Gastrocnemius medialis (tissue), 4 donors: ENCODE data around the gene ZNF622. TPM values are rescaled to one million over a fixed set of nuclear protein-coding genes. Genes with fewer than 3 reads are reported as not detected.

Experiments
- ATAC-seq, 2 donors: fragments of 150-250 bp; one replicate each; pipeline ENCODE4 v1.9.1; 2016
- DNase-seq, 2 donors: peaks; one replicate each; pipeline ENCODE4 v3.0.0-alpha.2; 2019
- H3K27ac ChIP-seq, 4 donors: fragments of 200-600 bp; sonication (generic); 1 replicate in 1 of 4; 2 replicates in 3 of 4; pipeline ENCODE4 v1.5.1; 2016 to 2018; ENCODE audit warnings: mild to moderate bottlenecking in 2 of 4, moderate library complexity in 1 of 4
- H3K27me3 ChIP-seq, 3 donors: fragments of 200-600 bp; sonication (generic) in 2 of 3; 1 replicate in 1 of 3; 2 replicates in 2 of 3; pipeline versions ENCODE4 v1.5.1 to v1.6.0; 2016 to 2019; ENCODE audit warnings: mild to moderate bottlenecking in 1 of 3, moderate library complexity in 1 of 3
- H3K36me3 ChIP-seq, 2 donors: fragments of 200-600 bp; sonication (generic) in 1 of 2; one replicate each; pipeline ENCODE4 v1.5.1; 2017 to 2018
- H3K4me1 ChIP-seq, 2 donors: fragments of 200-600 bp; sonication (generic) in 1 of 2; one replicate each; pipeline ENCODE4 v1.5.1; 2016 to 2017; ENCODE audit warnings: mild to moderate bottlenecking in 2 of 2
- H3K4me3 ChIP-seq, 4 donors: fragments of 200-600 bp; sonication (generic) in 3 of 4; 1 replicate in 1 of 4; 2 replicates in 3 of 4; pipeline ENCODE4 v1.5.1; 2016 to 2019; ENCODE audit warnings: mild to moderate bottlenecking in 2 of 4
- H3K9me3 ChIP-seq, 3 donors: fragments of 200-600 bp; sonication (generic) in 2 of 3; 1 replicate in 1 of 3; 2 replicates in 2 of 3; pipeline ENCODE4 v1.5.1; 2016 to 2019
- POLR2A ChIP-seq, 2 donors: fragments of 450-650 bp; IDR thresholded peaks; one replicate each; pipeline ENCODE4 v1.6.1; 2017; ENCODE audit warnings: antibody characterized with exemption in 2 of 2, mild to moderate bottlenecking in 2 of 2, moderate library complexity in 2 of 2
- in situ Hi-C, 4 donors: fragments of 200-750 bp; cut with MboI; loops; one replicate each; pipeline versions ENCODE4 v1.15.0 to v1.8.0; 2017; ENCODE audit warnings: low sequenced_read_pairs in 4 of 4
- intact Hi-C: fragments of 100-400 bp; cut with DNase I; formaldehyde crosslinking; loops from one replicate; pipeline ENCODE4 v1.15.1; 2023; ENCODE audit warnings: low total_unique reads
- total RNA-seq, 4 donors: library from RNA; depleted of rRNA; stranded (reverse); fragments of >200 nt; gene quantifications; one replicate each; pipeline versions ENCODE4 v1.1.0 to v1.2.3, GENCODE V29; 2016
- TF ChIP-seq, protein P1 (sequence below), 5 experiments: fragments of 450-650 bp in 3 of 5; fragments of 200-600 bp in 2 of 5; sonication (generic) in 2 of 5; IDR thresholded peaks in 4 of 5; conservative IDR thresholded peaks in 1 of 5; 1 replicate in 4 of 5; 2 replicates in 1 of 5; pipeline ENCODE4 v1.5.1; 2016 to 2019; ENCODE audit warnings: antibody characterized with exemption in 5 of 5, mild to moderate bottlenecking in 3 of 5, moderate library complexity in 3 of 5

Gene ZNF622
- total RNA-seq, 4 donors from 2014 or later, result 44.8 to 150 (median 75.1) TPM

DNA sequence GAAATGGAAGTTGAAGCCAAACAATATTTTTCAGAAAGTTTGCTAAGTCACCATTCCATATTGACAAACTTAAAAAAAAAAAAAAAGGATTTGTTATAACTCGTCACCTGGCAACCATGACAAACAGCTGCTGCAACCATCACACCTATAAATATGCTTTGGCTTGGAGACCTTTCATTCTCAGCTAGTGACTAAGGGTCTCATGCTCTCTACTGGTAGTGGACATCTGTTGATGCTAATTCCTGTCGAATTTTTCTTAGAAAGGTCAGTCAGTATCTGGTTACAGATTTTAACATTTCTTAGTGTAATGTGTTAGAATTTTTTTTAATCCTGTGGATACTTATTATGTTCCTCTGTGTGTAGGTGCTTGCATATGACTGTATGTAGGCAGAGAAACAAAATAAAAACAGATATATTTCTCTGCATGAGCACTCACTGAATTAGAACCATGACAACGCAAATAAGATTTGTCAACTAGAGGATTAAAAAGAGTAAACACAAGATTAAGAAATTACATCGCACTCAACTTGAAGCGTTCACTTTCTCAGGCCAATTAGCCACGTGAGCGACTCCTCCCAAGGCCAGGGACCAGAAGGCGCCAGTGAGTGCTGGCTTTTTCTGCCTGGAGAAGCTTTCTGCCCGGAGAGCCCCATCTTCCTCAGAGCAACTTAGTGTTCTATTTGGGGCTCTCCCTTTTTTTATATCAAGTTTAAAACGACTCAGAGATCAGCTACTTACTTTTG lies 27.0 kb upstream of the ZNF622 start:
- no peaks in the 10 kb centered on the region for H3K9me3 ChIP-seq

GRCh38 chr5:16490911-16491310 lies 25.3 kb upstream of the ZNF622 start:
- TF ChIP-seq POLR2A (IDR thresholded peaks at IDR 0.05), result no peak
- TF ChIP-seq, protein P1, sequence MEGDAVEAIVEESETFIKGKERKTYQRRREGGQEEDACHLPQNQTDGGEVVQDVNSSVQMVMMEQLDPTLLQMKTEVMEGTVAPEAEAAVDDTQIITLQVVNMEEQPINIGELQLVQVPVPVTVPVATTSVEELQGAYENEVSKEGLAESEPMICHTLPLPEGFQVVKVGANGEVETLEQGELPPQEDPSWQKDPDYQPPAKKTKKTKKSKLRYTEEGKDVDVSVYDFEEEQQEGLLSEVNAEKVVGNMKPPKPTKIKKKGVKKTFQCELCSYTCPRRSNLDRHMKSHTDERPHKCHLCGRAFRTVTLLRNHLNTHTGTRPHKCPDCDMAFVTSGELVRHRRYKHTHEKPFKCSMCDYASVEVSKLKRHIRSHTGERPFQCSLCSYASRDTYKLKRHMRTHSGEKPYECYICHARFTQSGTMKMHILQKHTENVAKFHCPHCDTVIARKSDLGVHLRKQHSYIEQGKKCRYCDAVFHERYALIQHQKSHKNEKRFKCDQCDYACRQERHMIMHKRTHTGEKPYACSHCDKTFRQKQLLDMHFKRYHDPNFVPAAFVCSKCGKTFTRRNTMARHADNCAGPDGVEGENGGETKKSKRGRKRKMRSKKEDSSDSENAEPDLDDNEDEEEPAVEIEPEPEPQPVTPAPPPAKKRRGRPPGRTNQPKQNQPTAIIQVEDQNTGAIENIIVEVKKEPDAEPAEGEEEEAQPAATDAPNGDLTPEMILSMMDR (IDR thresholded peaks at IDR 0.05 in 4 of 5, conservative IDR thresholded peaks at IDR 0.05 in 1 of 5), result no peak
- ATAC-seq (no peak), DNase-seq (no peak)
- peaks cover 67 to 79% of the 10 kb centered on the region in 2 donors for H3K4me1 ChIP-seq
- peaks cover 0 to 5% of the 10 kb centered on the region in 2 donors for H3K36me3 ChIP-seq
- H3K9me3 ChIP-seq, result no peaks in the 10 kb centered on the region
- intact Hi-C loops (loop anchor here (5.0 kb wide), 1 partner anchor 286 kb away; no protein-coding TSS in a partner anchor), in situ Hi-C loops (loop anchor here in 1 of 4 donors (25.0 kb wide), 1 partner anchor 296 kb away; no protein-coding TSS in a partner anchor)
- H3K27ac ChIP-seq, result peak overlapping the region; percentile 90 to 99 (median 96)
- no peaks in the 10 kb centered on the region for H3K27me3 ChIP-seq
- peak overlapping the region; percentile 2 to 40 (median 27) for H3K4me3 ChIP-seq

More for the DNA sequence above, 27.0 kb upstream of the ZNF622 start:
- Histone ChIP-seq H3K36me3 (peaks cover 0 to 3% of the 10 kb centered on the region in 2 donors), H3K4me1 (peaks cover 62 to 79% of the 10 kb centered on the region in 2 donors), H3K27me3 (no peaks in the 10 kb centered on the region), H3K27ac (peak overlapping the region; percentile 90 to 99 (median 96)), H3K4me3 (peak overlapping the region in 3 of 4 donors; percentile 27 to 45 (median 42))
- TF ChIP-seq, protein P1 (IDR thresholded peaks at IDR 0.05 in 4 of 5, conservative IDR thresholded peaks at IDR 0.05 in 1 of 5), result no peak
- TF ChIP-seq POLR2A (IDR thresholded peaks at IDR 0.05), result peak; percentile 69 to 72
- peak; percentile 90 to 91 for DNase-seq
- ATAC-seq, result peak; percentile 68 to 80
- in situ Hi-C loops (loop anchor here in 1 of 4 donors (25.0 kb wide), 1 partner anchor 295 kb away; no protein-coding TSS in a partner anchor), intact Hi-C loops (loop anchor here (1.0 to 5.0 kb wide), 2 partner anchors 47 to 285 kb away; no protein-coding TSS in a partner anchor)

DNA sequence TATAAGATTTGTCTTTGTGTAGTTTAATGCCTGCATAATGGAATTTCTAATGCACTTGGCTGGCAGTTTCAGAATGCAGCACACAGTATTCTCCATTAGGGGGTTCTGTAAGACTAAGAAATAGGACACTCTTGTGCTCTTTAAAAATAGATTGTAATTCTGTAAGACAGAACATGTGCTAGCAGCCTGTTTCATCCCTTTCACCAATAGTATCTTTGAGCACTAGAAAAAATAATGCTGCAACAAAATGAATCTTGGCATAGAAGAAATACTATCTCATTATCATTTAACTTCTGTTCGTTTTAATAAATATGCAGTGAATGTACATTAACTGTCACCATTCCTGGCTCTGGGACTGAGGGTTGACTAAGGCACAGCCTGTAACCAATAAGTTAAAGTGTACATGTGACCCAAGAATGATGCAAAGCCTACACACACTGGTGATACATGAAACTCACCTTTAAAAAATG lies 23.8 kb upstream of the ZNF622 start:
- Histone ChIP-seq H3K4me1 (peaks cover 73 to 85% of the 10 kb centered on the region in 2 donors), H3K27me3 (no peaks in the 10 kb centered on the region), H3K27ac (peak overlapping the region; percentile 90 to 99 (median 96)), H3K36me3 (peaks cover 0 to 5% of the 10 kb centered on the region in 2 donors), H3K4me3 (peak overlapping the region in 1 of 4 donors; percentile 40), H3K9me3 (no peaks in the 10 kb centered on the region)
- intact Hi-C loops (loop anchor here (1.0 to 5.0 kb wide), 2 partner anchors 61 to 178 kb away; no protein-coding TSS in a partner anchor), in situ Hi-C loops (loop anchor here (5.0 to 25.0 kb wide), 3 partner anchors 63 to 298 kb away; no protein-coding TSS in a partner anchor)
- DNase-seq, result peak in 1 of 2 donors; percentile 37
- ATAC-seq, result peak; percentile 54 to 71
- TF ChIP-seq, protein P1 (IDR thresholded peaks at IDR 0.05 in 4 of 5, conservative IDR thresholded peaks at IDR 0.05 in 1 of 5), result peak; percentile 50 to 90 (median 72)
- no peak for TF ChIP-seq POLR2A (IDR thresholded peaks at IDR 0.05)

DNA sequence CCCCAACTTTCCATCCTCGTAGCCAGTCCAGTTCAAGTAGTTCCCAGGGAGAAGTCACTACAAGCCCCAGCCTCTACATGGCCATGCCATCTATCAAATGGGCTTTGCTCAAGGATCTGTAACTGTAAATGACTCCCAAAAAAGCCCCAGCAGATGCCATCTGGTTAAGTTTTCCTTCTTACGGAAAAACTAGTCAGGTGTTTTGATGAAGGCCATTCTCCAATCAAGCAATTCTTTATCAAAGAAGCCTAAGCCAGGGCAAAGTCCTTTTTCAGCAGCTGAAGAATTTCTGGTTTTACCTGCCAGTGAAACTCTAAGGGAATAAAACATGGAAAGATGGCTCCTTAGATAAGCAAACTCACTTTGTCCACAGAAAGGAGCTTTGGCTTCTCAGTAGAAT lies 21.9 kb upstream of the ZNF622 start:
- Histone ChIP-seq H3K27ac (peak overlapping the region; percentile 90 to 99 (median 96)), H3K27me3 (no peaks in the 10 kb centered on the region), H3K4me3 (peak overlapping the region in 1 of 4 donors; percentile 39), H3K9me3 (no peaks in the 10 kb centered on the region), H3K4me1 (peaks cover 74 to 78% of the 10 kb centered on the region in 2 donors), H3K36me3 (peaks cover 0 to 12% of the 10 kb centered on the region in 2 donors)
- no peak for ATAC-seq
- intact Hi-C loops, result loop anchor here (2.0 to 5.0 kb wide), 2 partner anchors 17 to 180 kb away; no protein-coding TSS in a partner anchor
- no peak for DNase-seq
- in situ Hi-C loops, result loop anchor here (5.0 to 25.0 kb wide), 3 partner anchors 65 to 300 kb away; no protein-coding TSS in a partner anchor
- TF ChIP-seq, protein P1 (IDR thresholded peaks at IDR 0.05 in 4 of 5, conservative IDR thresholded peaks at IDR 0.05 in 1 of 5), result no peak
- TF ChIP-seq POLR2A (IDR thresholded peaks at IDR 0.05), result no peak
